HepG2 (cell line): ENCODE data around the gene SLIT3. TPM values are rescaled to one million over a fixed set of nuclear protein-coding genes. Genes with fewer than 3 reads are reported as not detected.

Source experiments
- ATAC-seq: fragments of 200-7000 bp; cut with Tn5 transposase; 3 replicates; pipeline ENCODE4 v1.9.1; 2020; ENCODE audit warnings: mild to moderate bottlenecking, moderate library complexity
- BruUV-seq: library from RNA; stranded (reverse); fragments of 400-500 nt; replicated peaks from 2 replicates; lab custom pipeline; 2021; lab: Mats Ljungman, UMichigan
- CTCF ChIA-PET: fragments of 300-600 bp; formaldehyde crosslinking; extraction: SDS; loops from one replicate; lab custom pipeline; 2021; ENCODE audit warnings: low total read pairs, inconsistent platforms, low intra/inter-chr PET ratio; lab: Yijun Ruan, JAX
- POLR2A ChIA-PET: fragments of 350-600 bp; sonication (Branson Sonifier 250); formaldehyde crosslinking; loops from one replicate; lab custom pipeline; 2020; ENCODE audit warnings: antibody characterized with exemption, inconsistent platforms; lab: Yijun Ruan, JAX
- DNase-seq: peaks from one replicate; pipeline ENCODE4 v3.0.0-alpha.2; 2015; ENCODE audit warnings: low spot score
- FAIRE-seq: peaks from 3 replicates; lab custom pipeline; 2011; peaks lifted over from hg19 to GRCh38; lab: Jason Lieb, UNC
- H2AFZ ChIP-seq: one replicate; pipeline ENCODE4 v1.6.1; 2011; ENCODE audit warnings: low read length, inconsistent platforms
- H3K27ac ChIP-seq: fragments of 300-600 bp; 3 replicates; pipeline ENCODE4 v1.8.0; 2011; ENCODE audit warnings: mixed run types, mild to moderate bottlenecking, mixed read lengths, low read length, inconsistent platforms; ENCODE audit not compliant: insufficient read depth; ENCODE audit errors: extremely low read length
- H3K27me3 ChIP-seq, 2 experiments: fragments of 200-600 bp in 1 of 2; 2 replicates in 1 of 2; 3 replicates in 1 of 2; pipeline versions ENCODE4 v1.6.0 to v1.8.0; 2011; ENCODE audit warnings: low read length in 2 of 2, mild to moderate bottlenecking in 2 of 2, moderate library complexity in 2 of 2, inconsistent platforms in 1 of 2; ENCODE audit not compliant: insufficient read depth in 2 of 2, control insufficient read depth in 1 of 2
- H3K36me3 ChIP-seq, 2 experiments: fragments of 200-600 bp in 1 of 2; replicated peaks in 1 of 2; 2 replicates in 1 of 2; 3 replicates in 1 of 2; pipeline versions ENCODE4 v1.5.1 to v1.8.0; 2011; ENCODE audit warnings: low read length in 2 of 2, inconsistent platforms in 1 of 2; ENCODE audit not compliant: insufficient read depth in 2 of 2, control insufficient read depth in 1 of 2
- H3K4me1 ChIP-seq: 2 replicates; pipeline ENCODE4 v1.5.1; 2012; ENCODE audit warnings: low read length, inconsistent platforms; ENCODE audit not compliant: insufficient read depth
- H3K4me2 ChIP-seq: 2 replicates; pipeline ENCODE4 v1.6.0; 2011; ENCODE audit warnings: low read depth, low read length, inconsistent platforms
- H3K4me3 ChIP-seq, 3 experiments: fragments of 200-600 bp in 1 of 3; sonication (generic), shearing (Covaris generic) in 1 of 3; replicated peaks in 1 of 3; 2 replicates each; pipeline ENCODE4 v1.5.1; 2011 to 2016; ENCODE audit warnings: low read length in 3 of 3, inconsistent platforms in 2 of 3, low read depth in 2 of 3, mild to moderate bottlenecking in 2 of 3, control low read depth in 1 of 3, mixed read lengths in 1 of 3; ENCODE audit not compliant: insufficient read depth in 1 of 3
- H3K79me2 ChIP-seq: one replicate; pipeline ENCODE4 v1.6.1; 2011; ENCODE audit warnings: low read length, inconsistent platforms; ENCODE audit not compliant: insufficient read depth
- H3K9ac ChIP-seq: 2 replicates; pipeline ENCODE4 v1.6.0; 2011; ENCODE audit warnings: mild to moderate bottlenecking, low read depth, low read length, inconsistent platforms; ENCODE audit not compliant: insufficient read depth
- H3K9me3 ChIP-seq: 2 replicates; pipeline ENCODE4 v1.5.1; 2012; ENCODE audit warnings: mild to moderate bottlenecking, low read length
- H4K20me1 ChIP-seq: 2 replicates; pipeline ENCODE4 v1.6.0; 2011; ENCODE audit warnings: inconsistent platforms, mild to moderate bottlenecking, low read length, moderate library complexity; ENCODE audit not compliant: insufficient read depth
- ARID5B ChIP-seq: IDR thresholded peaks from 2 replicates; pipeline ENCODE4 v1.4.0; 2020; ENCODE audit warnings: mild to moderate bottlenecking, missing genetic modification reagents
- ZNF687 ChIP-seq: sonication (generic); formaldehyde crosslinking; IDR thresholded peaks from 2 replicates; pipeline ENCODE4 v1.5.1; 2020; ENCODE audit warnings: mild to moderate bottlenecking, missing genetic modification reagents, moderate library complexity
- ZNF761 ChIP-seq: sonication (generic); formaldehyde crosslinking; conservative IDR thresholded peaks from 2 replicates; pipeline ENCODE4 v1.4.0; 2020; ENCODE audit warnings: mild to moderate bottlenecking, missing genetic modification reagents
- ZNF777 ChIP-seq: sonication (generic); formaldehyde crosslinking; IDR thresholded peaks from 2 replicates; pipeline ENCODE4 v1.4.0; 2020; ENCODE audit warnings: missing genetic modification reagents
- ZNF780A ChIP-seq: sonication (generic); formaldehyde crosslinking; IDR thresholded peaks from 2 replicates; pipeline ENCODE4 v1.8.0; 2022; ENCODE audit warnings: mild to moderate bottlenecking, missing genetic modification reagents, moderate library complexity
- WGBS: methylation state at CpG from one replicate; pipeline ENCODE4 v1.1.6; 2017; ENCODE audit warnings: low lambda C conversion rate; 5-methylcytosine and 5-hydroxymethylcytosine counted together
- in situ Hi-C: cut with HindIII; loops from 2 replicates; pipeline ENCODE4 v1.10.0; 2017; ENCODE audit warnings: low pct_unique_long_range_greater_than_20kb; ENCODE audit not compliant: extremely low pct_ligation_motif_present
- intact Hi-C: fragments of 100-400 bp; cut with micrococcal nuclease; formaldehyde crosslinking; loops from one replicate; pipeline ENCODE4 v1.10.0; 2022; ENCODE audit not compliant: unreplicated experiment
- polyA plus RNA-seq, 8 experiments: library from polyadenylated mRNA; depleted of rRNA in 3 of 8; stranded (reverse) in 7 of 8; unstranded in 1 of 8; fragments of >200 nt; fragmentation: Illumina TruSeq in 4 of 8; extraction: Trizol in 4 of 8; gene quantifications; 2 replicates each; pipeline versions ENCODE4 v1.2.1 to v1.2.3, GENCODE V29; 2011 to 2016; ENCODE audit warnings: low read depth in 4 of 8, missing spikeins in 1 of 8, mixed read lengths in 1 of 8; ENCODE audit not compliant: insufficient read depth in 1 of 8
- total RNA-seq, 5 experiments: library from RNA; depleted of rRNA; stranded (reverse); fragments of >200 nt; fragmentation: Illumina TruSeq; extraction: Trizol; gene quantifications; 2 replicates each; pipeline ENCODE4 v1.2.3, GENCODE V29; 2016; ENCODE audit warnings: low read depth in 1 of 5

The SLIT3 gene
- total and polyA plus RNA-seq, 2 of the 13 experiments (the other 11 are each of a cell fraction or from before 2014, with no cell fraction given) = not detected

GRCh38 chr5:168773226-168773625 is 527.7 kb downstream of the SLIT3 start (continued):
- TF ChIP-seq ARID5B (CRISPR knock-in tag) (no peak), ZNF780A (CRISPR knock-in tag) (no peak)

DNA sequence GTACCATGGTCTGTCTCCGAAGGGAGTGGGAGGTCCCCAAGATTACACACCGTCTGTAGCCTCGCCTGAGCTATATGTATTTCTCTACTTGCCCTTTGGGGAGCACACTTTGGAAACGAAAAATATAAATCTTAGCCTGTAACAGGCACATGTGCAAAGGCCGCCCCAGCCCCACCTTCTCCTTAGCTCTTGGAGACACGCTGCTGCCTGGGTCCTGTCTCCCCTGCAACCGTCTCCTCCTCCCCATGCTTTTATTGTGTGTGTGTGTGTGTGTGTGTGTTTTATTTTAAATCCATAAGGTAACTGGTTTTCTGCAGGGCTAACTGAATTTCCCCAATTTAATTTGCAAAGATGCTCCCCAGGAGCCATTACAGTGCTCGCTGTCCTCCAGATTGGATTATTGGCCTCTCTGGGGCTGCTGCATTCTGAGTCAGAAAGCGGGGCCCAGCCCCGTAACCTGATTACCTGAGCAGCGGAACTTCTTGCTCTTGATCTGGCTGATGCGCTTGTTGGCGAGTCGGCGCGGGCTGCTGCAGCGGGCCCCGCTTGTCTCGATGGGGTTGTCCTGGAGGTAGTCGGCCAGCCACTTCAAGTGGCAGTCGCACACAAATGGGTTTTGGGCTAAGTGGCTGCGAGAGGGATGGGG is 528.5 kb downstream of the SLIT3 start:
- Histone ChIP-seq H3K4me1 (no peaks in the 10 kb centered on the region), H3K4me3 (no peak overlapping the region), H3K27me3 (peaks cover 4 to 40% of the 10 kb centered on the region in 2 experiments), H3K9ac (no peak overlapping the region), H3K36me3 (no peaks in the 10 kb centered on the region), H3K9me3 (no peaks in the 10 kb centered on the region), H3K79me2 (no peaks in the 10 kb centered on the region), H2AFZ (no peak overlapping the region), H3K4me2 (no peak overlapping the region), H4K20me1 (no peaks in the 10 kb centered on the region), H3K27ac (no peak overlapping the region)
- 16% methylated on average over 10 of the region's 22 CpGs for WGBS
- ATAC-seq = no peak
- in situ Hi-C loops = no loop called here
- no TSS peak for BruUV-seq
- ChIA-PET CTCF (no interaction called here), POLR2A (no interaction called here)
- TF ChIP-seq ZNF687 (CRISPR knock-in tag) (no peak), ZNF777 (CRISPR knock-in tag) (no peak), ZNF761 (CRISPR knock-in tag) (no peak)
- DNase-seq = no peak
- intact Hi-C loops = no loop called here
- no peak for FAIRE-seq
